Measurements from ENCODE around the gene NHLRC3. TPM values are rescaled to one million over a fixed set of nuclear protein-coding genes. Genes with fewer than 3 reads are reported as not detected.

The NHLRC3 gene
- total RNA-seq, 4 donors from 2014 or later, result 11.6 to 25.5 (median 20.9) TPM

- TF ChIP-seq POLR2A (IDR thresholded peaks at IDR 0.05) (no peak), CTCF (IDR thresholded peaks at IDR 0.05) (no peak)
- Histone ChIP-seq H3K4me1 (peaks cover 0 to 29% (median 4%) of the 10 kb centered on the region in 4 donors), H3K36me3 (no peaks in the 10 kb centered on the region), H3K9me3 (no peaks in the 10 kb centered on the region), H3K27ac (peak overlapping the region in 1 of 4 donors; percentile 0), H3K27me3 (no peaks in the 10 kb centered on the region), H3K4me3 (peak overlapping the region; percentile 61 to 94 (median 90))
- no peak for DNase-seq
Measured at GRCh38 chr13:39036212-39036611, 2.0 kb upstream of the NHLRC3 start.

GRCh38 chr13:39037410-39037879 lies 811 bp upstream of the NHLRC3 start:
- no peaks in the 10 kb centered on the region for H3K27me3 ChIP-seq
- H3K4me1 ChIP-seq, result peaks cover 0 to 29% (median 4%) of the 10 kb centered on the region in 4 donors
- no peaks in the 10 kb centered on the region for H3K36me3 ChIP-seq
- H3K4me3 ChIP-seq, result peak overlapping the region; percentile 61 to 94 (median 90)
- peak in 1 of 2 donors; percentile 41 for TF ChIP-seq POLR2A (IDR thresholded peaks at IDR 0.05)
- no peak for TF ChIP-seq CTCF (IDR thresholded peaks at IDR 0.05)
- no peaks in the 10 kb centered on the region for H3K9me3 ChIP-seq
- peak overlapping the region; percentile 81 to 91 (median 88) for H3K27ac ChIP-seq
- no peak for DNase-seq

GRCh38 chr13:39038569-39039030 lies 344 bp downstream of the NHLRC3 start:
- DNase-seq, result peak in 2 of 3 donors; percentile 44 to 58
- no peaks in the 10 kb centered on the region for H3K9me3 ChIP-seq
- H3K27me3 ChIP-seq, result no peaks in the 10 kb centered on the region
- peak overlapping the region; percentile 81 to 91 (median 88) for H3K27ac ChIP-seq
- TF ChIP-seq POLR2A (IDR thresholded peaks at IDR 0.05) (no peak), CTCF (IDR thresholded peaks at IDR 0.05) (no peak)
- H3K36me3 ChIP-seq, result no peaks in the 10 kb centered on the region
- H3K4me3 ChIP-seq, result peak overlapping the region; percentile 61 to 94 (median 90)
- peaks cover 0 to 29% (median 4%) of the 10 kb centered on the region in 4 donors for H3K4me1 ChIP-seq

DNA sequence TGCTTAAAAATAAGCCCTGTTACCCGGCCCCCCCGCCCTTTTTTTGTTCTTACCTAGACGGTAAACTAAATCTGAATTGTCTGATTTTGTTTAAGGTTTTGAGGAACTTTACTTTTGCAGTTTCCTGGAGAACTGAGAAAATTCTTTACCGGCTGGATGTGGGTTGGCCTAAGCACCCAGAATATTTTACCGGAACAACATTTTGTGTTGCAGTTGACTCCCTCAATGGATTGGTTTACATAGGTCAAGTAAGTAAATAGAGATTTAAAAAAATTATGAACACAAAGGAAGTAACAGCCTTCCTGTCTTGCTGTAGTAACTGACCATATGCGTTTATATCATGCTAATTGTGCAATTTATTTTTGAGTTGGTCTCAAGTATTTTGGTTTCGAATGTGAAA lies 785 bp downstream of the NHLRC3 start:
- Histone ChIP-seq H3K27me3 (no peaks in the 10 kb centered on the region), H3K36me3 (peaks cover 0 to under 1% (median 0%) of the 10 kb centered on the region in 3 donors), H3K4me3 (peak overlapping the region; percentile 61 to 94 (median 90)), H3K4me1 (peaks cover 0 to 26% (median 4%) of the 10 kb centered on the region in 4 donors), H3K9me3 (no peaks in the 10 kb centered on the region), H3K27ac (peak overlapping the region in 3 of 4 donors; percentile 81 to 91 (median 86))
- TF ChIP-seq CTCF (IDR thresholded peaks at IDR 0.05) (no peak), POLR2A (IDR thresholded peaks at IDR 0.05) (no peak)
- DNase-seq, result no peak

GRCh38 chr13:39040206-39040605 lies 1.9 kb downstream of the NHLRC3 start:
- DNase-seq, result no peak
- H3K27ac ChIP-seq, result no peak overlapping the region

More at GRCh38 chr13:39040206-39040605, 1.9 kb downstream of the NHLRC3 start:
- Histone ChIP-seq H3K36me3 (peaks cover 0 to 7% (median 0%) of the 10 kb centered on the region in 3 donors), H3K27me3 (no peaks in the 10 kb centered on the region), H3K4me3 (no peak overlapping the region), H3K4me1 (peaks cover 0 to 16% (median 4%) of the 10 kb centered on the region in 4 donors), H3K9me3 (no peaks in the 10 kb centered on the region)
- TF ChIP-seq POLR2A (IDR thresholded peaks at IDR 0.05), result no peak
- TF ChIP-seq CTCF (IDR thresholded peaks at IDR 0.05), result no peak
